CD14-positive monocyte (primary cell): Measurements from ENCODE around the gene GMDS. TPM values are rescaled to one million over a fixed set of nuclear protein-coding genes. Genes with fewer than 3 reads are reported as not detected.

ENCODE experiments used
- DNase-seq, 3 donors: peaks; one replicate each; pipeline ENCODE4 v3.0.0-alpha.2; 2011 to 2022
- H2AFZ ChIP-seq: 2 replicates; pipeline ENCODE4 v1.6.0; 2012; ENCODE audit warnings: mild to moderate bottlenecking, low read depth, low read length, inconsistent platforms; ENCODE audit not compliant: insufficient read depth, poor library complexity, severe bottlenecking
- H3K27ac ChIP-seq, 2 donors: 1 replicate in 1 of 2; 2 replicates in 1 of 2; pipeline ENCODE4 v1.5.1; 2012 to 2013; ENCODE audit warnings: low read length in 2 of 2, control low read depth in 1 of 2, inconsistent platforms in 1 of 2, low read depth in 1 of 2, mild to moderate bottlenecking in 1 of 2
- H3K27me3 ChIP-seq, 2 donors: one replicate each; pipeline versions ENCODE4 v1.6.0 to v1.6.1; 2011 to 2013; ENCODE audit warnings: low read length in 2 of 2; ENCODE audit not compliant: control insufficient read depth in 2 of 2, insufficient read depth in 2 of 2
- H3K36me3 ChIP-seq, 2 donors: replicated peaks in 1 of 2; 1 replicate in 1 of 2; 2 replicates in 1 of 2; pipeline versions ENCODE4 v1.5.1 to v1.6.1; 2012 to 2013; ENCODE audit warnings: low read length in 2 of 2, control low read depth in 1 of 2, inconsistent platforms in 1 of 2, mild to moderate bottlenecking in 1 of 2; ENCODE audit not compliant: insufficient read depth in 2 of 2, control insufficient read depth in 1 of 2
- H3K4me1 ChIP-seq, 2 donors: 1 replicate in 1 of 2; 2 replicates in 1 of 2; pipeline versions ENCODE4 v1.5.1 to v1.6.1; 2012 to 2013; ENCODE audit warnings: low read length in 2 of 2, control low read depth in 1 of 2, inconsistent platforms in 1 of 2, mild to moderate bottlenecking in 1 of 2, moderate library complexity in 1 of 2; ENCODE audit not compliant: insufficient read depth in 2 of 2, control insufficient read depth in 1 of 2
- H3K4me2 ChIP-seq: replicated peaks from 2 replicates; pipeline ENCODE3; 2012; ENCODE audit warnings: low read length, moderate library complexity, mild to moderate bottlenecking; ENCODE audit not compliant: poor library complexity, severe bottlenecking; ENCODE audit errors: extremely low read depth
- H3K4me3 ChIP-seq, 3 experiments: fragments of 200-600 bp in 1 of 3; sonication (generic) in 1 of 3; replicated peaks in 1 of 3; 1 replicate in 2 of 3; 2 replicates in 1 of 3; pipeline ENCODE4 v1.5.1; 2011 to 2013; ENCODE audit warnings: low read length in 3 of 3, mild to moderate bottlenecking in 3 of 3, control low read depth in 2 of 3, low read depth in 2 of 3, inconsistent platforms in 1 of 3, moderate library complexity in 1 of 3
- H3K79me2 ChIP-seq: 2 replicates; pipeline ENCODE4 v1.6.0; 2012; ENCODE audit warnings: mild to moderate bottlenecking, control low read depth, inconsistent platforms, low read length, moderate library complexity; ENCODE audit not compliant: insufficient read depth
- H3K9ac ChIP-seq: 2 replicates; pipeline ENCODE4 v1.6.0; 2017; ENCODE audit warnings: low read length, mild to moderate bottlenecking; ENCODE audit not compliant: insufficient read depth, poor library complexity, severe bottlenecking
- H3K9me3 ChIP-seq, 2 donors: replicated peaks in 1 of 2; 1 replicate in 1 of 2; 2 replicates in 1 of 2; pipeline versions ENCODE4 v1.5.1 to v1.6.1; 2012 to 2013; ENCODE audit warnings: low read length in 2 of 2, control low read depth in 1 of 2; ENCODE audit not compliant: control insufficient read depth in 1 of 2, insufficient read depth in 1 of 2
- H4K20me1 ChIP-seq: 2 replicates; pipeline ENCODE4 v1.6.0; 2012; ENCODE audit warnings: mild to moderate bottlenecking, low read length, control low read depth, moderate library complexity; ENCODE audit not compliant: insufficient read depth
- H3K27ac Mint-ChIP-seq, 7 donors: one replicate each; pipeline ENCODE4 v1.8.0; 2020; ENCODE audit warnings: mild to moderate bottlenecking in 7 of 7, mixed read lengths in 7 of 7, moderate library complexity in 6 of 7, inconsistent platforms in 2 of 7
- H3K27me3 Mint-ChIP-seq, 3 donors: one replicate each; pipeline ENCODE4 v1.8.0; 2021 to 2022; ENCODE audit warnings: low read depth in 3 of 3, mild to moderate bottlenecking in 3 of 3, mixed read lengths in 3 of 3, moderate library complexity in 3 of 3, inconsistent platforms in 1 of 3
- H3K36me3 Mint-ChIP-seq, 2 donors: one replicate each; pipeline ENCODE4 v1.8.0; 2020; ENCODE audit warnings: mixed read lengths in 2 of 2, inconsistent platforms in 1 of 2, mild to moderate bottlenecking in 1 of 2
- H3K4me1 Mint-ChIP-seq: one replicate; pipeline ENCODE4 v1.8.0; 2020; ENCODE audit warnings: mild to moderate bottlenecking, mixed read lengths
- H3K4me3 Mint-ChIP-seq, 2 donors: one replicate each; pipeline ENCODE4 v1.8.0; 2020; ENCODE audit warnings: mild to moderate bottlenecking in 2 of 2, mixed read lengths in 2 of 2, moderate library complexity in 1 of 2
- H3K9me3 Mint-ChIP-seq, 7 donors: one replicate each; pipeline ENCODE4 v1.8.0; 2020 to 2022; ENCODE audit warnings: mixed read lengths in 7 of 7, mild to moderate bottlenecking in 6 of 7, moderate library complexity in 6 of 7, inconsistent platforms in 2 of 7
- CTCF ChIP-seq: fragments of 200-600 bp; IDR thresholded peaks from one replicate; pipeline ENCODE4 v1.8.0; 2022; ENCODE audit warnings: antibody characterized with exemption, mild to moderate bottlenecking
- WGBS: methylation state at CpG from one replicate; pipeline ENCODE4 v1.1.5; 2013; ENCODE audit warnings: missing lambda C conversion rate; ENCODE audit not compliant: insufficient coverage; 5-methylcytosine and 5-hydroxymethylcytosine counted together
- intact Hi-C, 2 donors: fragments of 100-400 bp; cut with micrococcal nuclease; formaldehyde crosslinking; loops; one replicate each; pipeline versions ENCODE4 v1.15.0 to v1.15.1; 2023
- polyA plus RNA-seq, 3 donors: library from polyadenylated mRNA; depleted of rRNA in 1 of 3; unstranded in 2 of 3; stranded (reverse) in 1 of 3; fragments of 300-500 nt in 2 of 3; fragments of >200 nt in 1 of 3; fragmentation: Illumina TruSeq in 2 of 3; gene quantifications; 1 replicate in 2 of 3; 2 replicates in 1 of 3; pipeline ENCODE4 v1.2.3, GENCODE V29; 2012 to 2021

GMDS gene
- polyA plus RNA-seq, 3 donors = 10.5 to 19.9 (median 17.6) TPM

GRCh38 chr6:1640476-1640875, 604.9 kb downstream of the GMDS start:
- intact Hi-C loops = no loop called here
- Histone ChIP-seq H3K79me2 (no peaks in the 10 kb centered on the region), H3K36me3 (no peaks in the 10 kb centered on the region), H3K4me1 (peaks cover 5 to 7% of the 10 kb centered on the region in 2 donors), H4K20me1 (no peaks in the 10 kb centered on the region), H3K4me2 (no peak overlapping the region), H3K9ac (no peak overlapping the region), H3K27ac (no peak overlapping the region), H2AFZ (no peak overlapping the region), H3K9me3 (no peaks in the 10 kb centered on the region), H3K4me3 (no peak overlapping the region), H3K27me3 (no peaks in the 10 kb centered on the region)
- no peak overlapping the region for H3K4me3 Mint-ChIP-seq
- no peak for DNase-seq
- H3K9me3 Mint-ChIP-seq = peaks cover 0 to 3% (median 0%) of the 10 kb centered on the region in 7 donors
- peaks cover 12% of the 10 kb centered on the region for H3K4me1 Mint-ChIP-seq
- no peak for TF ChIP-seq CTCF
- 98% methylated on average over 8 of the region's 8 CpGs for WGBS
- no peak overlapping the region for H3K27ac Mint-ChIP-seq
- peaks cover 0 to 5% of the 10 kb centered on the region in 2 donors for H3K36me3 Mint-ChIP-seq
- peaks cover 1 to 4% (median 4%) of the 10 kb centered on the region in 3 donors for H3K27me3 Mint-ChIP-seq

- Histone ChIP-seq H3K4me3 (no peak overlapping the region), H4K20me1 (no peaks in the 10 kb centered on the region), H3K36me3 (no peaks in the 10 kb centered on the region), H3K27me3 (no peaks in the 10 kb centered on the region), H3K79me2 (no peaks in the 10 kb centered on the region), H3K4me2 (no peak overlapping the region), H3K9ac (no peak overlapping the region), H3K27ac (no peak overlapping the region), H3K4me1 (peaks cover 1 to 2% of the 10 kb centered on the region in 2 donors), H3K9me3 (no peaks in the 10 kb centered on the region), H2AFZ (no peak overlapping the region)
- H3K27ac Mint-ChIP-seq = peak overlapping the region in 1 of 7 donors; percentile 1
- DNase-seq = no peak
- peaks cover 0 to 2% (median 0%) of the 10 kb centered on the region in 7 donors for H3K9me3 Mint-ChIP-seq
- H3K27me3 Mint-ChIP-seq = peaks cover 1 to 5% (median 4%) of the 10 kb centered on the region in 3 donors
- intact Hi-C loops = no loop called here
- no peak overlapping the region for H3K4me3 Mint-ChIP-seq
- WGBS = 95% methylated on average over 7 of the region's 9 CpGs
- peaks cover 3% of the 10 kb centered on the region for H3K4me1 Mint-ChIP-seq
- no peak for TF ChIP-seq CTCF
- H3K36me3 Mint-ChIP-seq = peaks cover 0 to 5% of the 10 kb centered on the region in 2 donors
Observed at GRCh38 chr6:1639430-1639829, 606.0 kb downstream of the GMDS start.
